GM13977 (cell line): ENCODE data around the gene ANKRD66.

Experiments
- DNase-seq: peaks from one replicate; pipeline ENCODE4 v3.0.0; 2012; ENCODE audit warnings: low spot score
- CTCF ChIP-seq: IDR thresholded peaks from 2 replicates; pipeline ENCODE4 v1.5.1; 2012; ENCODE audit warnings: mild to moderate bottlenecking, control low read depth; ENCODE audit not compliant: insufficient read depth; ENCODE audit errors: extremely low read depth, missing control alignments
- in situ Hi-C: fragments of 300-500 bp; cut with MboI; formaldehyde crosslinking; loops from one replicate; pipeline ENCODE4 v1.12.0; 2022; ENCODE audit warnings: low sequenced_read_pairs, low pct_unique_long_range_greater_than_20kb, mixed read lengths, inconsistent platforms; ENCODE audit not compliant: unreplicated experiment

Gene ANKRD66

GRCh38 chr6:46776070-46776712 is 29.5 kb downstream of the ANKRD66 start:
- no peak for TF ChIP-seq CTCF
- in situ Hi-C loops, result no loop called here

GRCh38 chr6:46777476-46778346 is 31.0 kb downstream of the ANKRD66 start:
- no peak for DNase-seq
- no peak for TF ChIP-seq CTCF
- in situ Hi-C loops, result no loop called here

More at GRCh38 chr6:46776070-46776712, 29.5 kb downstream of the ANKRD66 start:
- no peak for DNase-seq

- in situ Hi-C loops, result no loop called here
- peak; percentile 47 for TF ChIP-seq CTCF
- peak; percentile 30 for DNase-seq
These were observed 35.0 kb downstream of the ANKRD66 start for GRCh38 chr6:46781478-46782378.

- in situ Hi-C loops, result no loop called here
- no peak for DNase-seq
- TF ChIP-seq CTCF, result no peak
These were observed 37.8 kb downstream of the ANKRD66 start for GRCh38 chr6:46784535-46784934.

- DNase-seq, result no peak
- in situ Hi-C loops, result no loop called here
- no peak for TF ChIP-seq CTCF
These were observed 41.3 kb downstream of the ANKRD66 start for GRCh38 chr6:46787871-46788540.

- in situ Hi-C loops, result no loop called here
- TF ChIP-seq CTCF, result no peak
- no peak for DNase-seq
These were observed 42.1 kb downstream of the ANKRD66 start for GRCh38 chr6:46788791-46789190.
